Transverse colon (tissue), 4 donors: ENCODE data around the gene TLE6. TPM values are rescaled to one million over a fixed set of nuclear protein-coding genes. Genes with fewer than 3 reads are reported as not detected.

ENCODE experiments used
- DNase-seq: peaks from one replicate; pipeline ENCODE4 v3.0.0-alpha.2; 2019
- H3K27ac ChIP-seq, 4 donors: fragments of 200-600 bp; sonication (generic); 2 replicates each; pipeline ENCODE4 v1.5.1; 2016 to 2018; ENCODE audit warnings: inconsistent platforms in 4 of 4
- H3K27me3 ChIP-seq: fragments of 200-600 bp; sonication (generic); 2 replicates; pipeline ENCODE4 v1.5.1; 2017; ENCODE audit warnings: inconsistent platforms
- H3K36me3 ChIP-seq, 4 donors: fragments of 200-600 bp; sonication (generic); 2 replicates each; pipeline ENCODE4 v1.5.1; 2017 to 2019; ENCODE audit warnings: inconsistent platforms in 4 of 4
- H3K4me1 ChIP-seq, 4 donors: fragments of 200-600 bp; sonication (generic); 2 replicates each; pipeline ENCODE4 v1.5.1; 2017 to 2020; ENCODE audit warnings: inconsistent platforms in 4 of 4
- H3K4me3 ChIP-seq, 4 donors: fragments of 200-600 bp; sonication (generic); 1 replicate in 1 of 4; 2 replicates in 3 of 4; pipeline versions ENCODE4 v1.5.1 to v1.6.1; 2017 to 2019; ENCODE audit warnings: inconsistent platforms in 4 of 4
- H3K9me3 ChIP-seq, 2 donors: fragments of 200-600 bp; sonication (generic); 2 replicates each; pipeline ENCODE4 v1.5.1; 2017 to 2019; ENCODE audit warnings: inconsistent platforms in 2 of 2
- CTCF ChIP-seq, 5 experiments: fragments of 200-600 bp in 3 of 5; fragments of 450-650 bp in 2 of 5; sonication (generic) in 3 of 5; IDR thresholded peaks; 1 replicate in 2 of 5; 2 replicates in 3 of 5; pipeline ENCODE4 v1.5.1; 2016 to 2017; ENCODE audit warnings: antibody characterized with exemption in 5 of 5, inconsistent platforms in 3 of 5, mild to moderate bottlenecking in 2 of 5, moderate library complexity in 1 of 5
- EP300 ChIP-seq: sonication (generic); formaldehyde crosslinking; IDR thresholded peaks from one replicate; pipeline ENCODE4 v1.6.1; 2017; ENCODE audit warnings: antibody characterized with exemption, low read depth
- POLR2A ChIP-seq: fragments of 450-650 bp; IDR thresholded peaks from one replicate; pipeline ENCODE4 v1.6.1; 2016; ENCODE audit warnings: antibody characterized with exemption, mild to moderate bottlenecking, moderate library complexity
- POLR2AphosphoS5 ChIP-seq, 3 donors: sonication (generic); formaldehyde crosslinking; IDR thresholded peaks; one replicate each; pipeline ENCODE4 v1.6.1; 2016; ENCODE audit warnings: antibody characterized with exemption in 3 of 3
- WGBS, 2 donors: methylation state at CpG; one replicate each; pipeline ENCODE4 v1.1.5; 2018; ENCODE audit warnings: low coverage in 1 of 2; 5-methylcytosine and 5-hydroxymethylcytosine counted together
- in situ Hi-C, 4 donors: fragments of 200-750 bp; cut with MboI; loops; one replicate each; pipeline versions ENCODE4 v1.15.0 to v1.15.1; 2017; ENCODE audit warnings: low sequenced_read_pairs in 3 of 4, low pct_ligation_motif_present in 1 of 4, low pct_unique_long_range_greater_than_20kb in 1 of 4
- intact Hi-C: fragments of 100-400 bp; cut with DNase I; formaldehyde crosslinking; loops from one replicate; pipeline ENCODE4 v1.15.1; 2023; ENCODE audit warnings: low total_unique reads
- total RNA-seq, 4 donors: library from RNA; depleted of rRNA; stranded (reverse); fragments of >200 nt; gene quantifications; one replicate each; pipeline ENCODE4 v1.1.0, GENCODE V29; 2016

Gene TLE6
- total RNA-seq, 4 donors from 2014 or later: not detected

DNA sequence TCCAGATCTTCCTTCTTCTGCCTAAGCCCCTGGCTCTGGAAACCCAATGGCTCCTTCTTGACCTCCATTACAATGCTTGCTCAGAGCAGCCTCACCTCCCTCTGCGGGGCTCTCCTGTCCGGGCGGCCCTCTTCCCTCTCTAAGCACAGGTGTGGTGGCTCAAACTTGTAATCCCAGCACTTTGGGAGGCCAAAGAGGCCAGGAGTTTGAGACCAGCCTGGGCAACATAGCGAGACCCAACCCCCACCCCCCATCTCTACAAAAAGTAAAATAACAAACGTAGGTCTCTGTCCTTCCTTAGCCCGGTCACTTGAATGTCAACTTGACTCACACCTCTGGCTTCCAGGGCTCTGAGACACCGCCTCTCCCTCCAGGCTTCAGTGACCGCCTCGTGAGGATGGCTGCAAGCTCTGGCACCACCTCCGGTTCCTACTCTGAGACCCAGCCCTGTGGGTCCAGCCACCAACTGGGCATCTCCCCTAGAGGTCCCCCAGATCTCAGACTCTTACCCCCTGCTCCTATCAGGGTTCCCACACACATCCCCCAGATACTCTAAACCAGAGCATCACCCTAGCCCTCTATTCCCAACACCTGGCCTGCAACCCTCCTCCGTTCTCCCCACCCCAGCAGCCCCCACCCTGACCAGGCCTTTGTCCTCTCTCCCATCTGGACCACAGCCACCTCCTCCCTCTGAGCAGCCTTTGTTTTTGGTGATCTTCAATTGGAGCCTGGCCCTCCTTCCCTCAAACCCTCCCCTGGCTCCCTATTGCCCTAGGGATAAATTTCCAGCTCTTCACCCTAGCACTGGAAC, 56.4 kb downstream of the TLE6 start:
- intact Hi-C loops: no loop called here
- no peaks in the 10 kb centered on the region for H3K36me3 ChIP-seq
- peak overlapping the region in 1 of 4 donors; percentile 95 for H3K27ac ChIP-seq
- in situ Hi-C loops: loop anchor here in 1 of 4 donors (10.0 kb wide), 1 partner anchor 59 kb away; the partner anchor contains the start of gene TLE6
- WGBS, 2 donors: 80 to 85% methylated on average over 1 to 11 of the region's 11 CpGs
- DNase-seq: no peak
- TF ChIP-seq POLR2A: no peak
- TF ChIP-seq CTCF (IDR thresholded peaks at IDR 0.05): no peak
- TF ChIP-seq EP300: no peak
- no peak for TF ChIP-seq POLR2AphosphoS5 (IDR thresholded peaks at IDR 0.05)
- H3K4me1 ChIP-seq: peaks cover 11 to 33% (median 26%) of the 10 kb centered on the region in 4 donors
- H3K9me3 ChIP-seq: no peaks in the 10 kb centered on the region
- no peak overlapping the region for H3K4me3 ChIP-seq
- H3K27me3 ChIP-seq: no peaks in the 10 kb centered on the region

DNA sequence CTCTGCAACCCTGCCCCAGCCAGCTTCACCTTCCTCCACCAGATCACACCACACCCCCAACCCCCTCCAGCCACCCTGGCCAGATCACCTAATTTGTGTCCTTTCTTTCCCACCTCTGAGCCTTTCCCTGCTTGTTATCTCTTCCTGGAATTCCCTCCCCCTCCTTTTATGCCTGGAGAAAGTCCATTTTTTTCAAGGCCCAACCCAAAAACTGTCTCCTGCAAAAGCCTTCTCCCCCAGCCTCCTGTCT, 57.0 kb downstream of the TLE6 start:
- H3K36me3 ChIP-seq: no peaks in the 10 kb centered on the region
- no peak for DNase-seq
- in situ Hi-C loops: loop anchor here in 1 of 4 donors (10.0 kb wide), 1 partner anchor 60 kb away; the partner anchor contains the start of gene TLE6
- peaks cover 11 to 31% (median 26%) of the 10 kb centered on the region in 4 donors for H3K4me1 ChIP-seq
- TF ChIP-seq CTCF (IDR thresholded peaks at IDR 0.05): no peak
- TF ChIP-seq POLR2A: no peak
- no peak for TF ChIP-seq POLR2AphosphoS5 (IDR thresholded peaks at IDR 0.05)
- no peak for TF ChIP-seq EP300
- no peaks in the 10 kb centered on the region for H3K27me3 ChIP-seq
- intact Hi-C loops: no loop called here
- H3K27ac ChIP-seq: peak overlapping the region; percentile 92 to 96 (median 94)
- H3K4me3 ChIP-seq: no peak overlapping the region
- H3K9me3 ChIP-seq: no peaks in the 10 kb centered on the region

DNA sequence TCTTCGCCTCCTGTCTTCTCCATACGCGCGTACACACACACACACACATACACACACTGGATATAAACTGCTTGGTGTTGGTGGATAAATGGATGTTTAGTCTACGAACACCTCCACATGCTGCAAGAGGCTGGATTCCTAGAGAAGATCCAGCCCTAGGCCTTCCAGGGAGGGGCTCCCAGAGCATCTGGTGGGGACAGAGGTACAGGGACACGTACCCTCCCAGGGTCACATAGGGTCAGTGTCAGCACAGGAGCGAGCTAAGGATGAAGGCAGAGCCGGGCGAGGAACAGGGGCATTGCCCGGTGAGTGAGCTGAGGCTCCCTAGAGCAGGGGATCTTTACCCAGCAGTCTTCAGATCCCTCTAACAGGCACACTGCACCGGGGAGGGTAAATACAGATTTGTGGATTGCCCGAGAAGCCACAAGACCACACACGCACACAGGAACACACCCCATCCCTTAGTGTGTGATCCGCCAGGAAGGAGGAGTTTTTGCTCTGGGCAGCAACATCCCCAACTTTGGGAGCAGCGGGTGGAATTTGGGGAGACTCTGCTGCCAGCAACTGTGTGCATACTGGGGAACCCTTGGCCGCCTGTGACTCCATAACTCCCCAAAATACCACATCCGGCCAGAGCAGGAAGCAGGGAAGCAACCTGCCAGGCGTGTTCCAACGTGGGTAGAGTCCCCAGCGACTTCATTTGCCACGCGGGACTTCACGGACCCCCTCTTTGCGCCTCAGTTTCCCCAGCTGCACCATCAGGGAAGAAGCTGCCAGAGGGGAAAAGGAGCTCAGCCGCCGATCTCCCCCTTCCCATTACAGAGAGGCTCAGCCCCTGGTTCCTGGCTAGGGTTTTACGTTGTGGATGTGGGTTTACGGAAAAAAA, 57.5 kb downstream of the TLE6 start:
- peak; percentile 64 for DNase-seq

More for the DNA sequence above, 57.5 kb downstream of the TLE6 start:
- Histone ChIP-seq H3K4me3 (peak overlapping the region; percentile 28 to 62 (median 45)), H3K36me3 (no peaks in the 10 kb centered on the region), H3K4me1 (peaks cover 11 to 26% (median 22%) of the 10 kb centered on the region in 4 donors), H3K27me3 (no peaks in the 10 kb centered on the region), H3K9me3 (no peaks in the 10 kb centered on the region), H3K27ac (peak overlapping the region; percentile 92 to 96 (median 94))
- 3 to 8% methylated on average over 5 to 28 of the region's 28 CpGs for WGBS, 2 donors
- in situ Hi-C loops: loop anchor here in 1 of 4 donors (10.0 kb wide), 1 partner anchor 60 kb away; the partner anchor contains the start of gene TLE6
- TF ChIP-seq EP300 (no peak), POLR2AphosphoS5 (IDR thresholded peaks at IDR 0.05) (no peak), CTCF (IDR thresholded peaks at IDR 0.05) (no peak), POLR2A (no peak)
- intact Hi-C loops: no loop called here
